Calu3 (cell line): Measurements from ENCODE around the gene MLXIP. TPM values are rescaled to one million over a fixed set of nuclear protein-coding genes. Genes with fewer than 3 reads are reported as not detected.
"Not testable (repeated sequence)": the region's sequence is repeated elsewhere in the genome, so short reads cannot be mapped to it uniquely, and the experiment has no call there.

Experiments
- BruUV-seq: library from RNA; stranded (reverse); fragments of 400-500 nt; replicated peaks from 2 replicates; lab custom pipeline; 2021; lab: Mats Ljungman, UMichigan
- CTCF ChIA-PET: fragments of 300-600 bp; sonication (Branson Sonifier 250); formaldehyde crosslinking; loops from one replicate; lab custom pipeline; 2022; ENCODE audit warnings: antibody characterized with exemption; lab: Charles Lee
- DNase-seq: peaks from one replicate; pipeline ENCODE4 v3.0.0; 2022
- H3K27ac Mint-ChIP-seq: one replicate; pipeline ENCODE4 v1.8.0; 2022; ENCODE audit warnings: mixed read lengths; ENCODE audit not compliant: unreplicated experiment
- H3K27me3 Mint-ChIP-seq: one replicate; pipeline ENCODE4 v1.8.0; 2022; ENCODE audit warnings: mixed read lengths; ENCODE audit not compliant: unreplicated experiment
- H3K36me3 Mint-ChIP-seq: one replicate; pipeline ENCODE4 v1.8.0; 2022; ENCODE audit warnings: mild to moderate bottlenecking, moderate library complexity, mixed read lengths; ENCODE audit not compliant: insufficient read depth, unreplicated experiment
- H3K4me1 Mint-ChIP-seq: one replicate; pipeline ENCODE4 v1.8.0; 2022; ENCODE audit warnings: mild to moderate bottlenecking, low read depth, mixed read lengths; ENCODE audit not compliant: unreplicated experiment
- H3K4me3 Mint-ChIP-seq: one replicate; pipeline ENCODE4 v1.8.0; 2022; ENCODE audit warnings: mild to moderate bottlenecking, low read depth, moderate library complexity, mixed read lengths; ENCODE audit not compliant: unreplicated experiment
- H3K9me3 Mint-ChIP-seq: one replicate; pipeline ENCODE4 v1.8.0; 2022; ENCODE audit warnings: low read depth, mixed read lengths; ENCODE audit not compliant: unreplicated experiment
- intact Hi-C: fragments of 100-400 bp; cut with micrococcal nuclease; formaldehyde crosslinking; loops from one replicate; pipeline ENCODE4 v1.10.0; 2022; ENCODE audit not compliant: unreplicated experiment
- total RNA-seq: library from RNA; stranded (reverse); gene quantifications from 2 replicates; pipeline ENCODE4 v1.2.3, GENCODE V29; 2022
- TF ChIP-seq, protein P1 (sequence below): fragments of 200-600 bp; IDR thresholded peaks from one replicate; pipeline ENCODE4 v1.8.0; 2022; ENCODE audit warnings: antibody characterized with exemption; ENCODE audit not compliant: unreplicated experiment

The MLXIP gene
- total RNA-seq, 1 experiment from 2014 or later, result 55.3 TPM

DNA sequence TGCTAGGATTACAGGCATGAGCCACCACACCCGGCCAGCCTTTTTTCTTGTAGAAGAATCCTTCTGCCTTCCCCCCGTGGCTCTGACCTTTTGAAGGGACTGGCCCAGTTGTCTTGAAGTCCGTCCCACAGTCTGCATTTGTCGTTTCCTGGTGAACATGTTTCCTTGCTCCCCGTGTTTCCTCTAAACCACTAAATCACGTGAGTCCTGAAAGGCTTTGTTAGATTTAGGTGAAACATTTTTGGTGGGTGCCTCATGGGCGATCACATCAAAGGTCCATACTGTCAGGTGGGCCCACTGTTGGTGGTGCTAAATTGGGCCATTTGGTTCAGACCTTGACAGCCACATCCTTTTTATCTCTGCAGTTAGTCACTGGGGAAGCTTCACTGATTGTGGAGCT, 26.3 kb downstream of the MLXIP start:
- intact Hi-C loops, result no loop called here
- Mint-ChIP-seq H3K27ac (no peak overlapping the region), H3K36me3 (peaks cover 2% of the 10 kb centered on the region), H3K4me3 (no peak overlapping the region), H3K9me3 (no peaks in the 10 kb centered on the region), H3K27me3 (no peaks in the 10 kb centered on the region), H3K4me1 (peaks cover 41% of the 10 kb centered on the region)
- CTCF ChIA-PET, result no interaction called here
- TF ChIP-seq, protein P1, sequence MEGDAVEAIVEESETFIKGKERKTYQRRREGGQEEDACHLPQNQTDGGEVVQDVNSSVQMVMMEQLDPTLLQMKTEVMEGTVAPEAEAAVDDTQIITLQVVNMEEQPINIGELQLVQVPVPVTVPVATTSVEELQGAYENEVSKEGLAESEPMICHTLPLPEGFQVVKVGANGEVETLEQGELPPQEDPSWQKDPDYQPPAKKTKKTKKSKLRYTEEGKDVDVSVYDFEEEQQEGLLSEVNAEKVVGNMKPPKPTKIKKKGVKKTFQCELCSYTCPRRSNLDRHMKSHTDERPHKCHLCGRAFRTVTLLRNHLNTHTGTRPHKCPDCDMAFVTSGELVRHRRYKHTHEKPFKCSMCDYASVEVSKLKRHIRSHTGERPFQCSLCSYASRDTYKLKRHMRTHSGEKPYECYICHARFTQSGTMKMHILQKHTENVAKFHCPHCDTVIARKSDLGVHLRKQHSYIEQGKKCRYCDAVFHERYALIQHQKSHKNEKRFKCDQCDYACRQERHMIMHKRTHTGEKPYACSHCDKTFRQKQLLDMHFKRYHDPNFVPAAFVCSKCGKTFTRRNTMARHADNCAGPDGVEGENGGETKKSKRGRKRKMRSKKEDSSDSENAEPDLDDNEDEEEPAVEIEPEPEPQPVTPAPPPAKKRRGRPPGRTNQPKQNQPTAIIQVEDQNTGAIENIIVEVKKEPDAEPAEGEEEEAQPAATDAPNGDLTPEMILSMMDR, result no peak
- BruUV-seq, result no TSS peak
- no peak for DNase-seq

DNA sequence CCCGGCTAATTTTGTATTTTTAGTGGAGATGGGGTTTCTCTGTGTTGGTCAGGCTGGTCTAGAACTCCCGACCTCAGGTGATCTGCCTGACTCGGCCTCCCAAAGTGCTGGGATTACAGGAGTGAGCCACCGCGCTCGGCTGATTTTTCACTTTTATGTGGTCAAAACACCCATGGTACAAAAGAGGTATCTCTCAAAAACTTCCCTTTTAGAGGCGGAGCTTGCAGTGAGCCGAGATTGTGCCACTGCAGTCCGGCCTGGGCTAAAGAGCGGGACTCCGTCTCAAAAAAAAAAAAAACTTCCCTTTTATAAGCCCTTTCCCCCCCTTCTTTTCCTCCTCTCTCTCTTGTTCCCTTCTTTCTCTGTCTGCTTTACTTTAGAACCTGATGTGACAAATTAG, 26.9 kb downstream of the MLXIP start:
- CTCF ChIA-PET, result interaction anchor here (0.6 kb wide), 1 partner anchor 81 kb away, joined by 4 read pairs; no protein-coding TSS in a partner anchor
- DNase-seq, H3K27ac Mint-ChIP-seq, BruUV-seq, H3K4me3 Mint-ChIP-seq, H3K36me3 Mint-ChIP-seq, H3K9me3 Mint-ChIP-seq, H3K27me3 Mint-ChIP-seq, intact Hi-C loops: not testable (repeated sequence)
- peaks cover 34% of the 10 kb centered on the region for H3K4me1 Mint-ChIP-seq

DNA sequence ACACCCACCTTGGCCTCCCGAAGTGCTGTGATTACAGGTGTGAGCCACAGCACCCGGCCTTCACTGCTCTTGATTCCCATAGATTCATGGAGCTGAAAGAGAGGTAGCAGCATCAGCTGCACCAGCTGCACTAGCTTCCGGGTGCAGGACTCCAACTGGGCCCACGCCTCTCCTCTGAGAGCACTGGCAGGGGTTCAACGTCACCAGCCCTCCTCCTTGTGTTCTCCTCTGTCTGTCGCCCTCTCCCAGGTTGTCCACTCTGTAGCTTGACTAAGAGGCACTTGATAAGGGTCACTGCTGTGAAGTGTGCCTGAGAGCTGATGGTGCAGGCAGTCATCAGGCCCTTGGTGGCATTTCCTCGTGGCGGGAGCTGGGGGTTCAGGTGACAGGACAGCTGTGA, 28.3 kb downstream of the MLXIP start:
- intact Hi-C loops, result no loop called here
- Mint-ChIP-seq H3K27ac (no peak overlapping the region), H3K36me3 (no peaks in the 10 kb centered on the region), H3K9me3 (no peaks in the 10 kb centered on the region), H3K4me3 (no peak overlapping the region), H3K4me1 (peaks cover 33% of the 10 kb centered on the region), H3K27me3 (no peaks in the 10 kb centered on the region)
- no TSS peak for BruUV-seq
- TF ChIP-seq, protein P1, result no peak
- DNase-seq, result no peak
- CTCF ChIA-PET, result interaction anchor here (0.6 to 1.4 kb wide), 3 partner anchors 27 to 363 kb away, joined by 3 to 4 read pairs (median 3); partner anchors contain the start of gene MLXIP

DNA sequence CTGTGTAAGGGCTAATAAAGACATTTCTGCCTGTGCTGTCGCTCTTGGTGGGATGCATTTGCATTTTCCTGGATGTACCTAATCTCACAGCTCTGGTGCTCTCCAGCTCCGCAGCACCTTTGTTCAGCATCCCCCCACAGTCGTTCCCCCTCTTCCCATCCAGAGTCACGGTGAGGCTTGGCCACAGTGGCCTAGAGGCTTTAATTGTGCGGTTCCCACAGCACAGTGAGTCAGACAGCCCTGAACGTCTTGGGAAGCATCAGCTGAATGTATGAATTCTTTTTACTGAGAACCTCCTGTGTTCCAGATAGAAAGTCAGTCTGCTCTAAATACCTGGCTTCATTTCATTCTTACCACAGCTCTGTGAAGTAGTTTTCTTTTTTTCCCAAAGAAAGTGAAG, 28.7 kb downstream of the MLXIP start:
- Mint-ChIP-seq H3K9me3 (no peaks in the 10 kb centered on the region), H3K4me1 (peaks cover 37% of the 10 kb centered on the region), H3K36me3 (no peaks in the 10 kb centered on the region), H3K27me3 (no peaks in the 10 kb centered on the region), H3K4me3 (no peak overlapping the region), H3K27ac (no peak overlapping the region)
- TF ChIP-seq, protein P1, result no peak
- intact Hi-C loops, result no loop called here
- no peak for DNase-seq
- CTCF ChIA-PET, result interaction anchor here (0.9 to 1.4 kb wide), 2 partner anchors 27 to 29 kb away, joined by 3 to 4 read pairs; partner anchors contain the start of gene MLXIP
- no TSS peak for BruUV-seq

DNA sequence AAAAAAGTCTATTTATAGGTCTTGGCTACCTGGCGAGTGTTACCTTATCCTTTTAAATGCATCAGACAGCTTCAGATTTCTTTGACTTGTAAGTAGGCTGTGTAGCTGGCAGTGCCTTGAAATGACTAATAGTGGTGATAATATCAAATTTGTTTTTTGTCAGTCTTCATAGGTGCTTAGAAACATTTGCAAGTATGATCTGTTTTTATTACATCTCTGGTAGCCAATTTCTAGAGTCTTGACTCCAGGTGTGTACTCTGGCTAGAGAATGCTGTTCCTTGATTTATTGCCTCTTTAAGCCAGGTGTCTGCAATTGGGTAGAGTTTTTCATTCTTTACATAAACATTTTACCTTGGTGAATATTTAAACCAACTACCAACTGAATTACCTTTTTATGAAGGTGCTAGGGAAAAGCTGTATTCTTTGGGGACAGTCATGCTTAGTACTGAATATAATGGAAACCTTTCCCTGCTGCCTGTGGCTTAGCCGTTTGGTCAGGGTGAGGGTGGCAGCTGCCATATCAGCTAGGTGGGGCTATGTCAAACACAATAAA, 32.6 kb downstream of the MLXIP start:
- no peak for DNase-seq
- H3K27ac Mint-ChIP-seq, result no peak overlapping the region
- TF ChIP-seq, protein P1, result no peak
- intact Hi-C loops, result loop anchor here (1.0 kb wide), 1 partner anchor 13 kb away; no protein-coding TSS in a partner anchor
- no TSS peak for BruUV-seq
- peaks cover 30% of the 10 kb centered on the region for H3K4me1 Mint-ChIP-seq
- CTCF ChIA-PET, result interaction anchor here (0.6 to 1.6 kb wide), 7 partner anchors 8 to 325 kb away, joined by 3 to 10 read pairs (median 4); no protein-coding TSS in a partner anchor
- no peaks in the 10 kb centered on the region for H3K36me3 Mint-ChIP-seq
- no peaks in the 10 kb centered on the region for H3K27me3 Mint-ChIP-seq
- H3K9me3 Mint-ChIP-seq, result no peaks in the 10 kb centered on the region
- no peak overlapping the region for H3K4me3 Mint-ChIP-seq
